H9 (cell line): ENCODE results near the gene DBNL. TPM values are rescaled to one million over a fixed set of nuclear protein-coding genes. Genes with fewer than 3 reads are reported as not detected.

Experiments used
- DNase-seq: peaks from one replicate; pipeline ENCODE4 v3.0.0-alpha.2; 2017
- H2AFZ ChIP-seq: one replicate; pipeline ENCODE4 v1.6.1; 2013; ENCODE audit warnings: mild to moderate bottlenecking, low read length, control low read depth, moderate library complexity
- H2AK5ac ChIP-seq: 2 replicates; pipeline ENCODE4 v1.6.1; 2013; ENCODE audit warnings: low read length, control low read depth, mixed read lengths; ENCODE audit not compliant: insufficient read length
- H2BK120ac ChIP-seq: one replicate; pipeline ENCODE4 v1.6.1; 2013; ENCODE audit warnings: low read depth, mild to moderate bottlenecking, low read length, control low read depth, inconsistent platforms; ENCODE audit not compliant: poor library complexity, severe bottlenecking
- H2BK12ac ChIP-seq: 2 replicates; pipeline ENCODE4 v1.6.1; 2013; ENCODE audit warnings: low read length, control low read depth, mixed read lengths, low read depth; ENCODE audit not compliant: insufficient read length
- H2BK15ac ChIP-seq: 2 replicates; pipeline ENCODE4 v1.6.1; 2013; ENCODE audit warnings: low read depth, low read length, control low read depth
- H2BK20ac ChIP-seq: one replicate; pipeline ENCODE4 v1.6.1; 2013; ENCODE audit warnings: low read depth, mild to moderate bottlenecking, low read length, control low read depth, inconsistent platforms; ENCODE audit not compliant: poor library complexity, severe bottlenecking
- H2BK5ac ChIP-seq: 2 replicates; pipeline ENCODE4 v1.6.1; 2013; ENCODE audit warnings: low read length, control low read depth, mixed read lengths; ENCODE audit not compliant: insufficient read length
- H3K14ac ChIP-seq: 2 replicates; pipeline ENCODE4 v1.6.1; 2013; ENCODE audit warnings: low read length, control low read depth; ENCODE audit not compliant: insufficient read depth
- H3K18ac ChIP-seq: 2 replicates; pipeline ENCODE4 v1.6.1; 2013; ENCODE audit warnings: low read depth, mild to moderate bottlenecking, mixed read lengths, low read length, control low read depth; ENCODE audit not compliant: insufficient read length
- H3K23ac ChIP-seq: 2 replicates; pipeline ENCODE4 v1.6.1; 2013; ENCODE audit warnings: low read length, control low read depth, mixed read lengths, low read depth; ENCODE audit not compliant: insufficient read length
- H3K23me2 ChIP-seq: 2 replicates; pipeline ENCODE4 v1.6.1; 2013; ENCODE audit warnings: low read depth, mild to moderate bottlenecking, mixed read lengths, low read length, control low read depth; ENCODE audit not compliant: insufficient read length, poor library complexity, severe bottlenecking
- H3K27ac ChIP-seq: 2 replicates; pipeline ENCODE4 v1.5.1; 2013; ENCODE audit warnings: low read length, control low read depth, mixed read lengths, low read depth; ENCODE audit not compliant: insufficient read length
- H3K27me3 ChIP-seq: 2 replicates; pipeline ENCODE4 v1.6.1; 2013; ENCODE audit warnings: low read length, control low read depth, inconsistent platforms; ENCODE audit not compliant: insufficient read depth
- H3K4ac ChIP-seq: 2 replicates; pipeline ENCODE4 v1.6.1; 2013; ENCODE audit warnings: low read depth, mild to moderate bottlenecking, control low read depth, inconsistent platforms, low read length, moderate library complexity
- H3K4me1 ChIP-seq: 2 replicates; pipeline ENCODE4 v1.6.1; 2013; ENCODE audit warnings: low read length, control low read depth, inconsistent platforms; ENCODE audit not compliant: insufficient read depth
- H3K4me2 ChIP-seq: 2 replicates; pipeline ENCODE4 v1.6.1; 2013; ENCODE audit warnings: low read length, control low read depth, mixed read lengths; ENCODE audit not compliant: insufficient read length, insufficient read depth
- H3K56ac ChIP-seq: 2 replicates; pipeline ENCODE4 v1.6.1; 2013; ENCODE audit warnings: low read depth, mild to moderate bottlenecking, mixed read lengths, low read length, control low read depth; ENCODE audit not compliant: insufficient read length
- H3K79me1 ChIP-seq: 2 replicates; pipeline ENCODE4 v1.6.1; 2013; ENCODE audit warnings: low read depth, mild to moderate bottlenecking, moderate library complexity, low read length, control low read depth, inconsistent platforms; ENCODE audit not compliant: insufficient read depth, poor library complexity, severe bottlenecking
- H3K79me2 ChIP-seq: 2 replicates; pipeline ENCODE4 v1.6.1; 2013; ENCODE audit warnings: low read length, control low read depth, inconsistent platforms; ENCODE audit not compliant: insufficient read depth
- H3K9ac ChIP-seq: 2 replicates; pipeline ENCODE4 v1.6.1; 2013; ENCODE audit warnings: low read length, control low read depth, mixed read lengths; ENCODE audit not compliant: insufficient read length; ENCODE audit errors: extremely low read depth
- H3K9me3 ChIP-seq: one replicate; pipeline ENCODE4 v1.6.1; 2013; ENCODE audit warnings: low read depth, low read length, inconsistent platforms; ENCODE audit not compliant: control insufficient read depth
- H3T11ph ChIP-seq: one replicate; pipeline ENCODE4 v1.6.1; 2013; ENCODE audit warnings: mild to moderate bottlenecking, low read length, control low read depth, inconsistent platforms
- H4K20me1 ChIP-seq: one replicate; pipeline ENCODE4 v1.6.1; 2013; ENCODE audit not compliant: control insufficient read depth, insufficient read length, insufficient read depth
- H4K5ac ChIP-seq: 2 replicates; pipeline ENCODE4 v1.6.1; 2013; ENCODE audit warnings: low read depth, mild to moderate bottlenecking, mixed read lengths, low read length, control low read depth; ENCODE audit not compliant: insufficient read length
- H4K8ac ChIP-seq: replicated peaks from 2 replicates; pipeline ENCODE4 v1.6.1; 2013; ENCODE audit warnings: low read length, control low read depth, mixed read lengths, low read depth; ENCODE audit not compliant: insufficient read length
- H4K91ac ChIP-seq: 2 replicates; pipeline ENCODE4 v1.6.1; 2013; ENCODE audit warnings: low read depth, mild to moderate bottlenecking, moderate library complexity, mixed read lengths, low read length, control low read depth; ENCODE audit not compliant: insufficient read length
- H3K27ac Mint-ChIP-seq, 3 experiments: 2 replicates in 2 of 3; 3 replicates in 1 of 3; pipeline ENCODE4 v1.8.0; 2020 to 2021; ENCODE audit warnings: mixed read lengths in 3 of 3, mild to moderate bottlenecking in 1 of 3, moderate library complexity in 1 of 3
- H3K27me3 Mint-ChIP-seq: 2 replicates; pipeline ENCODE4 v1.8.0; 2021; ENCODE audit warnings: low read depth, mild to moderate bottlenecking, moderate library complexity, mixed read lengths
- H3K36me3 Mint-ChIP-seq, 3 experiments: 2 replicates in 2 of 3; 3 replicates in 1 of 3; pipeline ENCODE4 v1.8.0; 2020 to 2021; ENCODE audit warnings: low read depth in 3 of 3, mixed read lengths in 3 of 3; ENCODE audit not compliant: insufficient read depth in 1 of 3
- H3K4me1 Mint-ChIP-seq, 2 experiments: 2 replicates each; pipeline ENCODE4 v1.8.0; 2020; ENCODE audit warnings: mixed read lengths in 2 of 2
- H3K4me3 Mint-ChIP-seq, 2 experiments: 2 replicates in 1 of 2; 3 replicates in 1 of 2; pipeline ENCODE4 v1.8.0; 2020 to 2021; ENCODE audit warnings: mild to moderate bottlenecking in 2 of 2, mixed read lengths in 2 of 2, moderate library complexity in 1 of 2
- H3K9me3 Mint-ChIP-seq, 2 experiments: 2 replicates in 1 of 2; 3 replicates in 1 of 2; pipeline ENCODE4 v1.8.0; 2020; ENCODE audit warnings: mild to moderate bottlenecking in 2 of 2, mixed read lengths in 2 of 2, moderate library complexity in 1 of 2
- CTCF ChIP-seq: fragments of 200-600 bp; sonication (generic); conservative IDR thresholded peaks from 3 replicates; pipeline ENCODE4 v1.8.0; 2021; ENCODE audit warnings: antibody characterized with exemption, mild to moderate bottlenecking
- WGBS: extraction: QIAGEN DNeasy Blood & Tissue Kit; methylation state at CpG from one replicate; pipeline ENCODE4 v1.1.7; 2013; ENCODE audit warnings: missing lambda C conversion rate, low lambda C conversion rate, mixed read lengths; ENCODE audit not compliant: insufficient read length; ENCODE audit errors: extremely low coverage; 5-methylcytosine and 5-hydroxymethylcytosine counted together
- total RNA-seq: library from RNA; stranded (reverse); gene quantifications from 2 replicates; pipeline ENCODE4 v1.2.1, GENCODE V29; 2021

DBNL gene
- total RNA-seq, 1 experiment from 2014 or later, result 51.3 TPM

GRCh38 chr7:44102846-44103565 lies 58.5 kb downstream of the DBNL start:
- peaks cover 11 to 21% of the 10 kb centered on the region in 2 experiments for H3K4me1 Mint-ChIP-seq

More at GRCh38 chr7:44102846-44103565, 58.5 kb downstream of the DBNL start:
- Histone ChIP-seq H3K9me3 (no peaks in the 10 kb centered on the region), H2AK5ac (no peak overlapping the region), H3K14ac (no peak overlapping the region), H3K4me1 (no peaks in the 10 kb centered on the region; the same call in 1 of the 2 replicates), H3K23me2 (peaks cover 10% of the 10 kb centered on the region), H2BK20ac (no peak overlapping the region), H3K4ac (no peak overlapping the region), H4K5ac (no peak overlapping the region), H3K27me3 (no peaks in the 10 kb centered on the region; the same call in 1 of the 2 replicates), H2AFZ (no peak overlapping the region), H2BK15ac (no peak overlapping the region), H3K79me2 (no peaks in the 10 kb centered on the region), H3K9ac (no peak overlapping the region), H4K8ac (no peak overlapping the region), H3K56ac (no peak overlapping the region), H4K91ac (no peak overlapping the region), H2BK12ac (no peak overlapping the region), H3K18ac (no peak overlapping the region), H2BK5ac (no peak overlapping the region), H3K27ac (no peak overlapping the region), H3K4me2 (no peak overlapping the region), H3K23ac (no peak overlapping the region), H3T11ph (no peak overlapping the region), H4K20me1 (no peaks in the 10 kb centered on the region), H2BK120ac (no peak overlapping the region), H3K79me1 (no peaks in the 10 kb centered on the region)
- WGBS, result no CpG with 5 or more reads among the region's 8 CpGs
- peaks cover 32% of the 10 kb centered on the region for H3K27me3 Mint-ChIP-seq
- peak overlapping the region; percentile 48 to 77 for H3K4me3 Mint-ChIP-seq
- TF ChIP-seq CTCF, result no peak
- no peak overlapping the region; a peak in 1 of 7 replicates for H3K27ac Mint-ChIP-seq
- no peaks in the 10 kb centered on the region for H3K9me3 Mint-ChIP-seq
- DNase-seq, result no peak
- peaks cover 0 to 4% (median 2%) of the 10 kb centered on the region in 3 experiments; a peak in 4 of 7 replicates for H3K36me3 Mint-ChIP-seq
